ENCODE data around the gene PRKCB. TPM values are rescaled to one million over a fixed set of nuclear protein-coding genes. Genes with fewer than 3 reads are reported as not detected.

Gene PRKCB
- total RNA-seq, 1 experiment from 2014 or later, result 0.89 TPM

DNA sequence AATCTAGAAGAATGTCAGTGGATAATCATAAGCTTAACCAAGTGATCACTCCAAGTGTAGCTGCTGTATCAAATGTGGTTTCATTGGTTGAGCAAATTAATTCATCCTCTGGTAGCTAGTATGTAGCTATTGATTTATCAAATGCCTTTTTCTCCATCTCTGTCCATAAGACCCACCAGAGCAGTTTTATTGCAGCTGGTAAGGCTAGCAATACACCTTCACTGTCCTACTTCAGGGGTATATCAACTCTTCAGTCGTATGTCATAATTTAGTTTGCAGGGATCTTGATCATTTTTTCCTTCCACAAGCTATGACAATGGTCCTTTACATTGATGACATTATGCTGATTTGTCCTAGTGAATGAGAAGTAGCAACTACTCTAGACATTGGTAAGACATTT lies 158.8 kb downstream of the PRKCB start (continued):
- TF ChIP-seq, protein P1, sequence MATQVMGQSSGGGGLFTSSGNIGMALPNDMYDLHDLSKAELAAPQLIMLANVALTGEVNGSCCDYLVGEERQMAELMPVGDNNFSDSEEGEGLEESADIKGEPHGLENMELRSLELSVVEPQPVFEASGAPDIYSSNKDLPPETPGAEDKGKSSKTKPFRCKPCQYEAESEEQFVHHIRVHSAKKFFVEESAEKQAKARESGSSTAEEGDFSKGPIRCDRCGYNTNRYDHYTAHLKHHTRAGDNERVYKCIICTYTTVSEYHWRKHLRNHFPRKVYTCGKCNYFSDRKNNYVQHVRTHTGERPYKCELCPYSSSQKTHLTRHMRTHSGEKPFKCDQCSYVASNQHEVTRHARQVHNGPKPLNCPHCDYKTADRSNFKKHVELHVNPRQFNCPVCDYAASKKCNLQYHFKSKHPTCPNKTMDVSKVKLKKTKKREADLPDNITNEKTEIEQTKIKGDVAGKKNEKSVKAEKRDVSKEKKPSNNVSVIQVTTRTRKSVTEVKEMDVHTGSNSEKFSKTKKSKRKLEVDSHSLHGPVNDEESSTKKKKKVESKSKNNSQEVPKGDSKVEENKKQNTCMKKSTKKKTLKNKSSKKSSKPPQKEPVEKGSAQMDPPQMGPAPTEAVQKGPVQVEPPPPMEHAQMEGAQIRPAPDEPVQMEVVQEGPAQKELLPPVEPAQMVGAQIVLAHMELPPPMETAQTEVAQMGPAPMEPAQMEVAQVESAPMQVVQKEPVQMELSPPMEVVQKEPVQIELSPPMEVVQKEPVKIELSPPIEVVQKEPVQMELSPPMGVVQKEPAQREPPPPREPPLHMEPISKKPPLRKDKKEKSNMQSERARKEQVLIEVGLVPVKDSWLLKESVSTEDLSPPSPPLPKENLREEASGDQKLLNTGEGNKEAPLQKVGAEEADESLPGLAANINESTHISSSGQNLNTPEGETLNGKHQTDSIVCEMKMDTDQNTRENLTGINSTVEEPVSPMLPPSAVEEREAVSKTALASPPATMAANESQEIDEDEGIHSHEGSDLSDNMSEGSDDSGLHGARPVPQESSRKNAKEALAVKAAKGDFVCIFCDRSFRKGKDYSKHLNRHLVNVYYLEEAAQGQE (IDR thresholded peaks at IDR 0.05; ENCODE audit: low read depth), result no peak
- no peak for TF ChIP-seq ELF1 (IDR thresholded peaks at IDR 0.05; ENCODE audit: borderline replicate concordance, low read depth)
- no peak for TF ChIP-seq RAD21 (IDR thresholded peaks at IDR 0.05; ENCODE audit: low read depth)
- TF ChIP-seq YY1 (IDR thresholded peaks at IDR 0.05; ENCODE audit: extremely low read depth, insufficient replicate concordance, low read depth, low read length), result no peak
- TF ChIP-seq POLR2AphosphoS5 (IDR thresholded peaks at IDR 0.05; ENCODE audit: low read depth, low read length), result no peak
- TF ChIP-seq TCF7L2 (IDR thresholded peaks at IDR 0.05; ENCODE audit: borderline replicate concordance, extremely low read depth, insufficient read depth, insufficient read length), result no peak
- TF ChIP-seq, protein P2, sequence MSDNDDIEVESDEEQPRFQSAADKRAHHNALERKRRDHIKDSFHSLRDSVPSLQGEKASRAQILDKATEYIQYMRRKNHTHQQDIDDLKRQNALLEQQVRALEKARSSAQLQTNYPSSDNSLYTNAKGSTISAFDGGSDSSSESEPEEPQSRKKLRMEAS (IDR thresholded peaks at IDR 0.05), result no peak
- TF ChIP-seq, protein P3, sequence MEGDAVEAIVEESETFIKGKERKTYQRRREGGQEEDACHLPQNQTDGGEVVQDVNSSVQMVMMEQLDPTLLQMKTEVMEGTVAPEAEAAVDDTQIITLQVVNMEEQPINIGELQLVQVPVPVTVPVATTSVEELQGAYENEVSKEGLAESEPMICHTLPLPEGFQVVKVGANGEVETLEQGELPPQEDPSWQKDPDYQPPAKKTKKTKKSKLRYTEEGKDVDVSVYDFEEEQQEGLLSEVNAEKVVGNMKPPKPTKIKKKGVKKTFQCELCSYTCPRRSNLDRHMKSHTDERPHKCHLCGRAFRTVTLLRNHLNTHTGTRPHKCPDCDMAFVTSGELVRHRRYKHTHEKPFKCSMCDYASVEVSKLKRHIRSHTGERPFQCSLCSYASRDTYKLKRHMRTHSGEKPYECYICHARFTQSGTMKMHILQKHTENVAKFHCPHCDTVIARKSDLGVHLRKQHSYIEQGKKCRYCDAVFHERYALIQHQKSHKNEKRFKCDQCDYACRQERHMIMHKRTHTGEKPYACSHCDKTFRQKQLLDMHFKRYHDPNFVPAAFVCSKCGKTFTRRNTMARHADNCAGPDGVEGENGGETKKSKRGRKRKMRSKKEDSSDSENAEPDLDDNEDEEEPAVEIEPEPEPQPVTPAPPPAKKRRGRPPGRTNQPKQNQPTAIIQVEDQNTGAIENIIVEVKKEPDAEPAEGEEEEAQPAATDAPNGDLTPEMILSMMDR (IDR thresholded peaks at IDR 0.05 in 2 of 3, conservative IDR thresholded peaks at IDR 0.05 in 1 of 3; ENCODE audit: borderline replicate concordance in 1 of 3, insufficient read depth in 1 of 3, low read depth in 2 of 3, low read length in 2 of 3), result no peak
- no peak for TF ChIP-seq SP1 (IDR thresholded peaks at IDR 0.05; ENCODE audit: low read depth)
- TF ChIP-seq SIN3A (IDR thresholded peaks at IDR 0.05; ENCODE audit: low read depth), result no peak
- TF ChIP-seq EGR1 (IDR thresholded peaks at IDR 0.05; ENCODE audit: low read depth), result no peak
- no peak for TF ChIP-seq ZFX (IDR thresholded peaks at IDR 0.05)

Measured in HCT116 (cell line).